NCI-H446 (cell line): ENCODE results near the gene SP3.

Experiments
- DNase-seq, 2 experiments: peaks; one replicate each; lab custom pipeline; 2025; lab: John Stamatoyannopoulos, UW

Gene SP3

DNA sequence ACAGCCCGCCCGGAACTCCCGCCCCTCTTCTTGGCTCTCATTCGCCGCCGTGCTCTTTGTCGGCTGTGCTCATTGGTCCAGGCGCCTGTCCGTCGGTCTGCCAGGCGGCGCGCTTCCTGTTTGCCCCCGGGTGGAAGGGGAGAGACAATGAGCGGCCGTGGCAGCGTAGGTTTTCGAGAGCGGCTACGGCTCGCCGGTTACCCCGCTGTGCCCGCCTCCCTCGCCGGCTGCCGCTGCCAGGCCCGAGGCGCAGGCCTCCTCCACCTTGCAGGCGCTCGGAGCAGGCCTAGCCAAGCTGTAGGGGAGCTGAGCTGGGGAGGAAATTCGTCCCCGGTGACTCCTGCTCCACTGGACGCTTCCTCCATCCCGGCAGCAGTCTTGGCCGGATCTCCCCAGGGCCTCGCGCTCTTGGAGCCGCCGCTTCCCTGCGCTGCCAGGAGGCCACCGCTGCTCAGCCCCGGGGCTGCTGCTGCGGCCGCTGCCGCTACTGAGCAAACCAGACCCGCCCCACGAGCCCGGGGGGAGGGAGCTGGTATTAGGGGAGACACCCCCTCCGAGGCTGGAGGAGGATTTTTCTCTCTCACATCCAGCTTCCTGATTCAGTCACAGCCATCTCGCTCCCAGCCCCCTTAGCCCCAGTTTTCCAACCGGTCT lies at the start of gene SP3:
Gene SP3, minus strand, starts transcription at position 2 of the 654 bp plus-strand sequence. CDS start 202 bp downstream, outside the sequence.
- peak; percentile 97 for DNase-seq

DNA sequence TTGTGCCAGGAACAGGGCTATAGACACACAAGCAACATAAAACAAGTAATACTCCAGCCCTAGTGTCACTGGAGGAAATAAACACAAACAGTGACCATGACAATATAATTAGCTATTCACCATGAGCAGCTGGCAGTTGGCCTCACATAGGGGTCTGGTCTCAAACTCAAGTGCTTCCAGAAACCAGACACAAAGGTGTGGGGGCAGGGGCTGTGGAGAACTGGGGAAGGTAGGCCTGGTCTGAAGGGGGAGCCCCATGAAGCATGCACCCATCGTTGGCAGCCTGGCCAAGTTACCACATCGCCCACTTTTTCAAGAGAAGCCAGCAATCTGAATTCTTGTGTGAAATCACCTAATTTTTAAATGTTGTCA lies 49.5 kb upstream of the SP3 start:
- no peak for DNase-seq

DNA sequence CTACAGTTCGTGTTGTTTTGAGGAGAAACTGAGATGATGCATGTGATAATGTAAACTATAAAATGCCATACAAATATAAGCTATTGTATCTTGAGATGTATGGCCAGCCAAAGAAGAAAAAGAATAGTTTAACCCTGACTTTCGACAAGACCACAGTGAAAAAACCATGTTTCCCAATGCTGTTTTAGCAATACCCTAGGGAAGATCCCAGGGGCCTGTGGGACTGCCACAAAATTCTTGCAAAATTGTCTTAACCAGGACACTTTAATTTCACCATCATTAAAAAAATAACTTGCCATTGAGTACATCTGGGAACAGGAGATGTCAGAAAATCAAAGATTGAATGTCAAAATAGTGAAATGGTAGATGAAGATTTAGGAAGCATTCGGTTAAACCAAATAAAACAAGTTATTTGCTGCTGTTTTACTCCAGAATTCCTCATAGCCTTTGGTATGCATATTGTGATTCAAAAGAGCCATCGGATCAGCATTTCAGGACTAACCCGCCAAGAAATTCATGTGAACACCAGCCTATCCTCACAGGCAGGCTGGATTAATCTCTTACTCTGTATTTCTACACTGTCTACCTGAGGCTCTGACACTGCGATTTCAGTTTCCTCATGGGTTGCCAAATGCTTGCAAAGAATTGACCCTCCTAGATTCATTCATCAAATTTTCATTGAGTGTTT lies 49.0 kb upstream of the SP3 start:
- no peak for DNase-seq

DNA sequence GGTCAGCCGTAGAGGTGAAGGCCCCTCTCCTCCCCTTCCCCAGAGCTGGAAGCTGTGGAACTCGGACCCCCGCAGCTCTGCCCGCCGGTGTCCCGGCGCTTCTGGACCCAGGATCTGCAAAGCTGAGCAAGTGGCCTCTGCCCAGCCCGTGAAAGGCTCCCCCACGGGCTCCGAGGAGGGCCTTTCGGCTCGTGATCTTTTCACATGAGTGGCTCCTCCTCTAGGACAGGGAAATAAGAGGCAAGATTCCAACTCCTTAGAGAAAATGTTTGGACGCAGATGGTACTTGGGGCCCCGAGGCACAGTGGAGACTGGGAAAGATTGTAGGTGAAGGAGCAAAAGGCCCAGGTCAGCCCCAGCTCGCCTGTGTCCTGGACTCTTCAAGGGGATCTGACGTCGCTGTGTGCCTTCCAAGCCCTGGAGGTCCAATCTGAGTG lies 48.2 kb upstream of the SP3 start:
- DNase-seq: no peak

DNA sequence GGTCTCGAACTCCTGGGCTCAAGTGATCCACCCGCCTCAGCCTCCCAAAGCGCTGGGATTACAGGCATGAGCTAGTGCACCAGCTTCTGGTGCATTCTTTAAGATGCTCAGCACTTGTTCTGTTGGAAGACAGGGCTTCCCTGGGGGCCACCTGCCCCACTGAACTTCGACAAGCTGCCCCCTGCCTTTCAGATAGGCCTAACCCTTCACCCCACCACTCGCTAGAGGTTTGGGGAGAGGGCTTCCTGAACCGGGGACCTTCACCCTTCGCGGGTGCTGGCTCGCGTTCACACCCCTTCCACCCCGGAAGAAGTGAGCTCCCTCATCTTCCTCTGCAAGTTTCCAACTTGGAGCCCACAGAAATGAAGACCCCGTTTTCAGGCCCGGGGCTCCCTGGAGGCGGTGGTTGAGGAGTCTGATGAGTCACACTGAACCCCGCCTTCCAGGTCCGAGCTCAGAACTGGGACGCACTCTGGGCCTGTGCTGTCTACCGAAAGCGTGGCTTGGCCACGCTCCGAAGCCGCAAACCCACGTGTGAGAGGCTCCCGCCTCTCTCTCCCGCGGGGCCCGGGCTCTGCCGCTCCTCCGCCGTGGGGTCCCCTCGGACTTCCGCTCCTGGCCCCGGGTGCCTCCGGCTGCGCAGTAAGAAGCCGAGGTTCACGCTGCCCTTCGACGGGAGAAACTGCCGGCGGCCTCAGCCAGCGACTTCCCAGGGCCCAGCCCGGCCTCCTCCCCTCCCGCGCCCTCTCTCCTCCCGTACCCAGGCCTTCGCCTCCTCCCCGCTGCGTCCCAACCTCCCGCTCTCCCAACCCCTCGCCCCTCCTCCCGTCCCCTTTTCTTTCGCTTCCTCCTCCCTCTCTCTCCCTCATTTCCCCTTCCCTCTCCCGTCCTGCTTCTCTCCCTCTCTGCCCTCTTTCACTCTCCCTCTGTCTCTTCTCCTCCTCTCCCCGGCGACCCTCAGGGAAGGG lies 47.5 kb upstream of the SP3 start:
- no peak for DNase-seq

DNA sequence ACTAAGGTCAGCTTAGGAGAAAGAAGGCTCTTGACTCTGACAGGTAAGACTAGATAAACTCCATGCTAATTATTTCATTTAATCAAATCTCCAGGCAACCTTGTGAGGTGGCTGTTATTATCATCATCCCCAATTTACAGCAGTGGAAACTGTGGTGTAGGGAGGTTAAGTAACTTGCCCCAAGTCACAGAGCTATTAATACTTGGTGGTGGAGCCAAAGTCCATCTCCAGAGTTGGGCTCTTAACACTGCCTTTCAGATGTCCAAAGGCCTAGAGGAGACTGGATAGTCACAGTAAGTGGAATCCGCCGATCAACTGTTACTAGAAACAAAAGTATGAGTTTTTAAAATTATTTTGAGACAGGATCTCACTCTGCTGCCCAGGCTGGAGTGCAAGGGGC lies 46.6 kb upstream of the SP3 start:
- no peak for DNase-seq

DNA sequence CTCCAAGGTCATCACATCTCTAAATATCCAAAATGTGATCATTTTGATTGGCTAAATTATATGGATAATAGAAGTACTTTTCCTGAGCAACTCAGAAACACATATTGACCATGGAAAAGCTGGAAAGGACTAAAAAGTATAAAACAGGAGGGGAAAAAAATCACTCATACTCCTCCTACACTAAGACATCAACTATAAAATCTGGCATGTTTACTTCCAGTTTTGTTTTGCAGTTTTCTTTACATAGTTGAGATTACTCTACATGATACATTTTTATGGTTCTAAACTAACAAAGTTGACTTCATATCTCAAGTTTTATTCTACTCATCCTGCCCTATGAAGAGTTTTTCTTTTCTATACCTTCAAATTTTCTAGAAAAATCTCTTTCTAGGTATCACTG lies 46.0 kb upstream of the SP3 start:
- DNase-seq: no peak

DNA sequence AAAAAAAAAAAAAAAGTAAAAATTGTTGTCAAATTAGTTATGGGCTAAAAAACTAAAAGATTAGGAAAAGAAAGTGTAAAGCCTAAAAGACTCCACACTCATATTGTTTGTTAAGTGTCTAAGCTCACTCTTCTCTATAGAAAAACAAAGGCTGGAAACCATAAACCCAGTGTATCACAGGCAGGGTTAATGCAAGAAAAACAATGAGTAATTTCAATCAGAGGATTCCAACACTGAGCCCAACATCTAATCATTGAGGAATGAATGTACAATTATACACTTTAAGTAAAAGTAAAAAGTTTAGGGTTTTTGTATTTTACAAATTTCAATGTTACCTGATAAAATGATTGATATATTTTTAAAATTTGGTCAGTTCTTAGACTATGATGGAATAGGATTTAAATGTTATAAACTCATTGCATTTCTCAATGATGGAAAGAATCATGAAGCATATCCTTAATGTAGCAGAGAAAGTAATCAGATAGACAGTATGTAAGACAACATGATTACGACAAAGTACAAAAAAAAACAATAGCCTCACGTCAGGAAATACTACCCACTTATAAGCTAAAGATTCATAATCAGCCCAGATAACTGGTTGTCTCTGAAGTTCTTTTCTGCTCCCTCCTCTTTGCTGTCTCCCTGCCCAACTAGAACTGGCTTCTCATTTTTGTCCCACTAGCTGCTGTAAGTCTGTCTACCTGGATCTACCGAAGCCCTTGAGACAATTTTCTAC lies 44.5 kb upstream of the SP3 start:
- DNase-seq: no peak

DNA sequence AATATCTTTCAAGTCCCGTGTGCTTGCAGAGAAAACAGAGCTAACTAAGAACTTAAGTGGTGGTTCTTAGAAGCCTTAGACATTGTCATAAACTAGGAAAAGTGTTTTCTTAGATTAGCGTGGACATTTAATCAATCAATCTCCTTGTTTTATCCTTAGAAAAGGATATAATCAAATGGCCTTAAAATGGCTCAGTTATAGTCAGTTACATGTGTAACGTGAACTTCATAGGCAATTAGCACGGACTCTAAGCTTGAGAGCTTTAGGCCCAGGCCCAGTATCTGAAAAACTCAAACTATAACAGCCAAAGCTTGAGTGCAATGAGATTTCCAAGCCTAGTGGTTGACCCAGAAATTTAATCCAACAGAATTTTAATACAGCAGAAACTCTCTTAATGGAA lies 43.5 kb upstream of the SP3 start:
- DNase-seq: no peak

DNA sequence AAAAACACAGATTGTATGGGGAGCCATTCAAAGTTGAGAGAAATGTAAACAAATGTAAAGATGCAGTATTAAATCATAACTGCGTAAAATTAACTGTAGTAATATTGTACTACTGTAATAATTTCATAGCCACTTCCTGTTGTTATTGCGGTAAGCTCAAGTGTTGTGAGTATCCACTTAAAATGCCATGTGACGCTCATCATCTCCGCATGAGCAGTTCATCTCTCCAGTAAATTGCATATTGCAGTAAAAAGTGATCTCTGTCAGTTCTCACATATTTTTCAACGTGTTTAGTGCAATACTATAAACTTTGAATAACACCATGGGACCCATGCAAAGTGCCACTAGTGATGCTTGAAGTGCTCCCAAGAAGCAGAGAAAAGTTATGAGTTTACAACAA lies 41.8 kb upstream of the SP3 start:
- no peak for DNase-seq

DNA sequence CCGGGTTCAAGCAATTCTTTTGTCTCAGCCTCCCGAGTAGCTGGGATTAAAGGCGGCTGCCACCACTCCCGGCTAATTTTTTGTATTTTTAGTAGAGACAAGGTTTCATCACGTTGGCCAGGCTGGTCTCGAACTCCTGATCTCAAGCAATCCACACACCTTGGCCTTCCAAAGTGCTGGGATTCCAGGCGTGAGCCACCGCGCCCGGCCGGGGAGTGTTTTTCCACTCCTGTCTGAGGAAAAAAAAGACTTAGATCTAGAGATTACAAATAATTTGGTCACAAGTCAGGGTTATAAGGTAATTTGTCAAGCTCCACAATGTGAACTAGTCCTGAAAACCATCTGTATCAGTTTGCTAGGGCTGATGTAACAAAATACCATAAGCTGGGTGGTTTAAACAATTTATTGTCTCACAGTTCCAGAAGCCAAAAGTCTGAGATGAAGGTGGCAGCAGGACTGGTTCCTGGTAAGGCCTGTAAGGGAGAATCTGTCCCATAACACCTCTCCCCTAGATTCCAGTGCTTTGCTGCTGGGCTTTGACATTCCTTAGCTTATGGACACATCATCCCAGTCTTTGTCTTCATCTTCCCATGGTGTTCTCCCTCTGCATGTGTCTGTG lies 40.7 kb upstream of the SP3 start:
- no peak for DNase-seq

DNA sequence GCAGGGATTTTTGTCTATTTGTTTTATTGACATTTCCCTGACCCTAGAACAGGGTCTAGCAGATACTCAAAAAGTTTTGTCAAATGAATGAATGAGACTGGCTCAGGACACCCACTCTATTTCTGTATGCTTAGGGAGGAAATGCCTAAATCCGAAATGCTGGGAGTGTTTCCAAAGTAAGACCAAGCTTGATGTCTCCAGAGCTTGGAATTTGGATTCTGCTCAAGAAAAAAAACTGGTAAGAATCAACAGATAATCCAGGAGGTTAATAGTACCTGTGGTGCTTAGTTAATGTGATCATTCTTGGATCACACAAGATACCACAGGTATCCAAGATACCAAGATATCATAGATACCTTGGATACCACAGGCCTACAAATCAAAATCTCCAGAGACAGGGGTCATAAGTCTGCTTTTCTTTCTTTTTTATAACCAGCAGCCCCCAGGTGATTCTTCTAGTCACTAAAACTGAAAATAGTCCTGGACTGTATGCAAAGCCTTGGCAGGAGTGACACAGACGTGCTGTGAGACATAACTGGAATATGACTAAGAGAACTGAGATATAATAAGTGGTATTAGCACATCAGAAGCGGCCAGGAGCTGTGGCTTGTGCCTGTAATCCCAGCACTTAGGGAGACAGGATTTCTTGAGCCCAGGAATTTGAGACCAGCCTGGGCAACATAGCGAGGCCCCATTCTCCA lies 39.9 kb upstream of the SP3 start:
- no peak for DNase-seq

DNA sequence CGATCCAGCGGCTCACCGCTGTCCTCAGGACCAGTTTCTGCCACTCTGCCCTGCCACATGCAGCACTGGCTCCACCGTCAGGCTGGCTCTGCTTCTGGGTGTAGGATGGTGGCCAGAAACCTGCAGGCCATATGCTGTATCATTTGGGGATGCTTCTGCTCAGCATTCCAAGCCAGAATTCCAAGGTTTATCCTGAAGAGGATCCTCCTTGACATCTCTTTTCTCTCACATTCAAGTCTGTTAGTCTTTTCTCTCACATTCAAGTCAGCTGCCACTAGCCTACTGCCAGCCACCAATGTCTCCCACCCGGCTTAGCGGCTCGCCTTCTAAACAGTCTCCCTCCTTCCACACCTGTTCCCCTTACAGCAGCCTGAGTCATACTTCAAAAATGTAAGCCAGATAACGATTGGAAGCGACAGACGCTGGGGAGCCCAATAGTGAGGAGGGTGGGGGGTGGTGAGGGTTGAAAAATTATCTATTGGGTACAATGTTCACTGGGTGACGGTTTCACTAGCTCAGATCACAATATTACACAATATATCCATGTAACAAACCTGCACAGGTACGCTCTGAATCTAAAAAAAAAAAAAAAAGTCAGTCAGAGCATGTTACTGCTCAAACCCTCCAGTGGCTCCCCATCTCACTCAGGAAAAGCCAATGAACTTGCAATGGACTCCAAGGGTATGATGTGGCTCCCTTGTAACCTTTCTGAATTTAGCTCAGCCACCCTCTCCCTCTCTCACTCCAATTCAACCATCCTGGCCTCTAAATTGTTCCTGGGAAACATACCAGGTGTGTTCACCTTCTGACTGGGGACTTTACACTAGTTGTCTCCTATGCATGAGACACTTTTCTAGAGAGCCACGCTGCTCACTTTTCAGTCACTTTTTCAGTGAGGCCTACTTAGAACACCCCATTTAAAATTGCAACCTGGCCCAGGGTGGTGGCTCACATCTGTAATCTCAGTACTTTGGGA lies 38.8 kb upstream of the SP3 start:
- DNase-seq: peak in 1 of 2 experiments; percentile 72

DNA sequence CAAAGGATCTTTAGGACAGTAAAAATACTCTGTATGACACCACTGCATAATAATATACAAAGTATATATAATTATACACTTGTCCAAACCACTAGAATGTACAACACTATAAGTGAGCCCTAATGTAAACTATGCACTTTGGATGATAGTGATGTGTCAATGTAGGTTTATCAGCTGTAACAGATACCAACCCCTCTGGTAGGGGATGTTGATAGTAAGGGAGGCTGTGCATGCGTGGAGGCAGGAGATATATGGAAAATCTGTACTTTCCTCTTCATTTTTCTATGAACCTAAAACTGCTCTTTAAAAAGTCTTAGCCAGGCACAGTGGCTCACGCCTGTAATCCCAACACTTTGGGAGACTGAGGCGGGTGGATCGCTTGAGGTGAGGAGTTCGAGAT lies 37.5 kb upstream of the SP3 start:
- no peak for DNase-seq

DNA sequence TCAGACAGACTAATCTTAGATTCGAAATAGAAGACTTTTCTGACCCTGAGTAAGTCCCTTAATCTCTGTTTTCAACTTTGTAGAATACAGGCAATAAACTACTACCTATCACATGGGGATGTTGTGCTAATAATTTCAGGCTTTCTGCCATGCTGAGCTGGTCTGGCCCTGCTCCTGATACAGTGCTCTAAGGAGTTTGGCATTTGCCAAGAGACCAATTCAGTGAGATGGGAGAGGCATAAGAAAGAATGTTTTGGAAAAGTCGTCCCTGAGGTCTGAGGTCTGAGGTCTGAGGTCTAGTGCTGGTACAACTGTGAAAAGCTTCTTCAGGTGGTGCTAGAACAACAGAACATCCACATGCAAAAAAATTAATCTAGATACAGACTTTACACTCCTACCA lies 35.9 kb upstream of the SP3 start:
- no peak for DNase-seq

DNA sequence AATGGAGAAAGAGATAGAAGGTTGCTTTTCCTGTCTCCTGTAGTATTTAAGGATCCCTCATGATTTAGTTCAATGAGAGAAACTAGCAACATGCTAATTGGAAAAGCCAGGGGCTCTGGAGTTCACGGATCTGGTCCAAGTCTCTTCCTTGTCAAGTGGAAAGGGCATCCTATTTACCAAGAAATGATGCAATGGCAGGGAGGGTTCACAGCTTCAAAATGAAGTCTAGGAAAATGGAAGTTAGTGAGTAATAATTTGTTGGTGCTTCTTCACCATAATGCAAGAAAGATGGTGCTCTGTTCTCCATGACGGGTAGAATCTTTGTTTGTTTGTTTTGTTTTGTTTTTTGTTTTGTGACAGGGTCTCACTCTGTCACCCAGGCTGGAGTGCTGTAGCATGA lies 34.6 kb upstream of the SP3 start:
- no peak for DNase-seq

DNA sequence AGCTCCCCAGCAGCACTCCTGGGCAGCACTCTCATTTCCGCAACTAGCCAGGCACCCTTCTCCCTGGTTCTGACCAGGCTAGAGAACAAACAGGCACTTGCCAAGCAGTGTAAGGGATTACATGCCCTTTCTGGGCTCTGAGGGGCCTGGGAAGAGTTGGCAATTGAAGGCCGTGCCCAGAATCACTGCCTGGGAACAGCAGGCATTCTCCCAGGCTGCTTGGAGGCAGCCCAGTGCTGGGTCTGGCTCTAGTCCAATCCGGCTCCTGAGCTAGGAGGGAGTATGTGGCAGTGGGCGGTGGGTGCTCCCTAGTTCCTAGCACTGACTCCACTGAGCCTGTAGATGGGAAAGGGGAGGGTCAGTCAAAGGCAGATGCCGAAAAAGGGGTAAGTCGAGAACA lies 34.1 kb upstream of the SP3 start:
- peak; percentile 77 to 89 for DNase-seq

DNA sequence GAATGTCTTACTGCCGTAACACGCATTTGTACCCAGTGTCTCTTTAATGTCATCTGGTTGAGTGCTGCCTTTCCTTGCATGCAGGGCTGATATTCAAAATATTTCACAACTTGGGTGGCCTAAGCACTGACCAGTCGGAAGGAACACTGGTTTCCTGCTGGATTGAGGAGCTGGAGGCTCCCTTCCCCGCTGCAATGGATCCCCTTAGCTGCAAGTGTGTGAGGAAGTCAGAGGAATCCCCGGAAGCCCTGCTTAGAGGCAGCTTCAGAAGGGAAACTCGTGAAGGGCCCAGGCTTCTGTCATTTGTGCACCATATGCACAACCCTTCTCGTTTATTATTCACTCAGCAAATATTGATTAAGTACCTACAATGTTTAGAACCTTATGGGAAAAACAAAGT lies 33.2 kb upstream of the SP3 start:
- no peak for DNase-seq

DNA sequence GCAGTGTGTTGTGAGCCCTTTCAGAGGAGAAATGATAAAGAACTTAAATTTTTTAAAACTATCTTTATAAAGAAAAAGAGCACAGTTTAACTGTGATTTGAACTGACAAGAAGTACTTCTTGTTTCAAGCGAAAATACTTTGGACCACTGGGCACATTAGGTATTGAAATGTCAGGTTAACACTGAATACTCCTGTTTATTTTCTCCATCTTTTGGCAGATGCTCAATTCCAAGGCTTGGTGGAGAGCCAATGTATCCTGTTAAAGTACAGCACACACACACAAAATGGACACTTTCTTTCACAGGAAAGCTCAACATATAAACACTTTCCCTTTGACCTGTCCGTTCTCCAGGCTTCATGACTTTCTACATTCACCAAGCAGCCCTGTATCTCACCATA lies 32.6 kb upstream of the SP3 start:
- DNase-seq: peak; percentile 67 to 69

DNA sequence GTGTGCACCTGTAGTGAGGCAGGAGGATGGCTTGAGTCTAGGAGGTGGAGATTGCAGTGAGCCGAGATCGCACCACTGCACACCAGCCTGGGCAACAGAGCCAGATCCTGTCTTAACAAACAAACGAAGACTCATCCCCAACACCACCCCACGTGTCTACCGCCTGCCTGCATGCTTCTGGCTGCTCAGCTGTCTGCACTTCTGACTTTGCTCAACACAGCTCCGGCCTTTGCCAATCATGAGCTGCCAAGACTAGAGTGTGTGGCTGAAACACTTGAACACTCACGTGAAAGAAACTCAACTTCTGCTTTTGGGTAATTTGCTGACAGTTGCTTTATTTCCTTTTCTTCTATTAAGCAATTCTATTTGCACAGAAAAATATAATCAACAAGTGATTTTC lies 32.1 kb upstream of the SP3 start:
- DNase-seq: peak; percentile 16 to 72
